Activated CD8-positive, alpha-beta memory T cell treated with anti-CD3 and anti-CD28 coated beads for 1 hour (primary cell): ENCODE measurements around the gene OXER1.

ENCODE experiments used
- DNase-seq, 2 donors: peaks; one replicate each; pipeline ENCODE4 v3.0.0-alpha.2; 2020; ENCODE audit warnings: low read depth in 1 of 2; ENCODE audit errors: extremely low read depth in 1 of 2

Gene OXER1, protein sequence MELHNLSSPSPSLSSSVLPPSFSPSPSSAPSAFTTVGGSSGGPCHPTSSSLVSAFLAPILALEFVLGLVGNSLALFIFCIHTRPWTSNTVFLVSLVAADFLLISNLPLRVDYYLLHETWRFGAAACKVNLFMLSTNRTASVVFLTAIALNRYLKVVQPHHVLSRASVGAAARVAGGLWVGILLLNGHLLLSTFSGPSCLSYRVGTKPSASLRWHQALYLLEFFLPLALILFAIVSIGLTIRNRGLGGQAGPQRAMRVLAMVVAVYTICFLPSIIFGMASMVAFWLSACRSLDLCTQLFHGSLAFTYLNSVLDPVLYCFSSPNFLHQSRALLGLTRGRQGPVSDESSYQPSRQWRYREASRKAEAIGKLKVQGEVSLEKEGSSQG

DNA sequence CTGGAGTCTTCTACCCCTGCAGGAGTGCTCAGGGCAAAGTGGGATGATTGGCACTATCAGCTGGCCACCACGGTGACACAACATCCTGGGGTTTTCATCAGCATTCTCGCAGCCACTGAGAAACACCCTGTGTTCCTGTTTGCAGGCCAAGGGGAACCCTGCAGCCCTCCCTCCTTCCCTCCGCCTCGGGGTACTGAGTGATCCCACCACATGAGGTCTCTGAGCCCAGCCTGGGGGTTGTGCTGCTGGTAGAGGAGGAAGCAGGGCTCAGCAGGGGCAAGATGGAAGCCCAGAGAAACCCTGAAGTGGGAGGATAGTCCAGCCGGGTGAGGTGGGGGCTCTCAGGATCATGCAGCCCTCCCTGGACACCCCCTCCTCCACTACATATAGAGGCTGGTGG, at the start of gene OXER1:
Gene OXER1 (minus strand): TSS at position 40 of the 400 bp plus-strand sequence. CDS start 73 bp downstream, outside the sequence.
- no peak for DNase-seq

DNA sequence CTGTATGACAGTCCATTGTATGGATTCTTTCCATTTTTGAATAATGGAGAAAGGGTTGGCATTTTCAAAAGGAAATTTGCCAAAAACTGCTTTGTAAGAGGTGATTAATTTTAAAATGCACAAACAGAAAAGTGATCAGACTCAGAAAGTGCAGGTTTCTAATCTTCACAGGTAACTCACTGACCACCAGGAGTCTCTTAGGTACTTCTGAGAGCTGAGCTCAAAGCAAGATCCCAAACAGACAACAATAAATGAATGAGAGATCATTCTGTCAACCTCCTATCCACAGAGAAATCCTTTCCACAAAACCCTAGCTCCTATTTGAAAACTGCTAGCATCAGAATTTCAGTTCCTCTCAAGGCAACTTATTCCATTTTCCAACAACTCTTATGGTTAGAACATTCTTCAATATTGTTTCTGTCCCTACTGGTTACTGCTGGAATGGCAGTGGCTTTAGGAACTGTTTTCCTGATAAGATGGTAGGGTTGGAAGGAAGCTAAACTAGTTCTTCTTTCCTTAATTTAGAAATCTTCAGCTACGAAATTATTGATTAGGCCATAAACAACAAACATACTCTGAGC, 49.1 kb upstream of the OXER1 start:
- no peak for DNase-seq

DNA sequence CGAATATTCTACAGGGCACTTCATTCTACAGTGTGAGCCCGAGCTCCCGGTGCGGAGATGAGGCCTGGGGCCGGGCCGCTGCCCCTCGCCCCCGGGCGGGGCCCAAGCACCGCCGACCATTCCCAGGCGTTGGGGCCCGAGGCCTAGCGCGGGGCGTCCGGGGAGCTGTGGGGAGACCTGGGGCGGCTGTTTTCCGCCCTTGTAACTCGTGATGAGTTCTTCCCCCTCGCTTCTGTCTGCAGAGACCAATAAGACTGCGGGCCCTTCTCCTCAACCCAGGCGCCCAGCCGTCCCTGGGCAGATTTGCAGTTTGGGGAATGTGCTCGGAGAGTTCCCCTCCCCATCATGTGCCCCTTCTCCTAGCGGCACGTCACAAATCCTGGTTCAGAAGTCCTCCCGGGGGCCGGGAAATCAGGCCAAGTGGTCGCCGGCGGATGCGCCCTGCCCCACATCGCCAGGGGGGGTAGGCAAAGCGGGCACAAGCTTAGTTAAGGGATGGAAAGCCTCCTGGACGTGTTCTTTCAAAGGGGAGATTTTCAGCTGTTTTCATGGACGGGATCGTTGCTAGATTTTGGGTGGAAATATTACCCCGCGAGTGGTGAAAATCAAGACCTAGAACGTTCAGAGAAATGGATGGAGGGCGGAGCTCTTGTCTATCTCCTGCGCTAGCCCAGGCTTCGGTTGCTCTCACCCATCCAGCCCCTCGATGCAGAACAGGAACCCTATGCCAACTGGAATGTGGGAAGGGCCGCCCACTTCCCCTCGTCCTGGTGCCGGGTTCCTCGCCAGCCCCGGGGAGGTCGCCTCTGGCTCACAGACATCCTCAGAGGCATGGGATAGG, 47.3 kb upstream of the OXER1 start:
- DNase-seq, result peak in 1 of 2 donors; percentile 22

DNA sequence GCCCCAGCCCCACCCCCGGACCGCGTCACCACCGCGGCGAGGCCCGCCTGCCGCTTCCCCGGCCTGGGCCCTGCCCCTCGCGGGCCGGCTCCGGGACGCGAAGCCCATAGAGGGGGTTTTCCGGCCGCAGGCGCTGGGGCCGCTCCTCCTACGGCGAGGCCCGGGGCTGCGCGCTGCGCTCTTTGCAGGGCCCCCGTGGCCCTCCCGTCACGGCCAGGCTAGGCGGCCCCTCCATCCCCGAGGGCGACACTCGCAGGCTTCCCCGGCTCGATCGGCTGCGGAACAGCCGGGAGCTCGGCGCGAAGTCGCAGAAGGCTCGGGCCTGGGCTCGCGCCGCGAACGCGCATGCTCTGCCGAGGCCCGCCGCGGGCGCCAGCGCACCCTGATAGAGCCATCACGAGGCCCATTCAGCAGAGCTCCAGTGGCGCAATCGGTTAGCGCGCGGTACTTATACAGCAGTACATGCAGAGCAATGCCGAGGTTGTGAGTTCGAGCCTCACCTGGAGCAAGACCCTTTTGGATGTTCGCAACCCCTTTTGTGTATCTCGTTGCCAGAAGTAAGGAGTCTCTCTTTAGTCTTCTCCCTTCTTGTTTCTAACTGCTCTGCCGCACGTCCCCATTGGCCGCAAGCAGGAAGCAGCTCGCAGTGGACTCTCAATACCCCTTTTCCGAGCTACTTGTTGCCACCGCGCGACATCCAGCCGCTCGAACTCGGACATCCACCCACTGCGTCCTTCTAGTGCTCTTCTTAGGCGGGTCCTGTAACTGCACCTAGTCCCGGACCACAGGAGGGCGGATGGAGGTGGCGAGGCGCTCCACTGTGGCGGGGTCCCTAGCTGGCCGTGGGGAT, 46.4 kb upstream of the OXER1 start:
- peak; percentile 85 to 89 for DNase-seq

DNA sequence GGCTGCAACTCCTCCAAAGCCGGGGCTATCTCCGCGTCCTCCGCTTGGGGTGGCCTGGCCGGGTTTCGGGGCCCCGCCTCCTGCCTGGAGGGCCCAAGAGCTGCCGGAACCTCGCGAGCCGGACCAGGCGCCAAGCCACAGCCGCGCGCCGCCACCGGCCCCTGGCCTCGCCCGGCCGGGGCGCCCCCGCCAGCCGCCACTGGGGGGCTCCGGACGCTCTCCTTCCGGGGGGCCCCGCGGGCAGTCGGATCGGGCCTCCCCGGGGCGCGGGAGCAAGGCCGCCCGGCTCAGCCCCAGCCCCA, 45.8 kb upstream of the OXER1 start:
- peak in 1 of 2 donors; percentile 51 for DNase-seq

DNA sequence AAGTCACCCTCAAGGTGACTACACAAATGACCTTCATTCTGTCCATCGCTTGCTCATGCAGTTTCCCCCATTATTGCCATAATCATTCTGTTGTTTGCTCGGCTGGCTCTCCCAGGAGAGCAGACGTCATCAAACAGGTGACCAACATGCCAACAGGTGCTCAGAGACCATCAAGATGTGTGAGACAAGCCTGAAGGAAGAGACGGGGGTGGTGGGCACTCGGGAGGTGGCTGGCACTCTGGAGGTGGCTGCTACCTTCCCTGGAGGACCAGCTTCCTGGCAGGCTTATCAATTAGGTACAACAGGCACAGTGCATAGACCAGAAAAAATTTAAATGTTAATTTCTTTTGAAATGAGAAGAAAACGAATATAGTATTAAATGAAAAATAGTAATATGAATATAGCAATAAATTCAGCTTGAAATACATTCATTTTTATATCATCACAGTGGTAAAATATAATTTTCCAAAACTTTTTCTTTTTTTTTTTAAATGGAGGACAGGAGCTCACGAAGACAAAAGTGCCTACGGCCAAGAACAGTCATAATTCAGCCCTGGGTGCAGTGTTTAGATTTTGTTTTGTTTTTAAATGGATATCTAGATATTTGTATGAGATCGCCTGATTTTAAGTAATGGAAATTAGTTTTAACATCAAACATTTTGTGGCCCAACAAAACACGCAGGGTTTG, 45.3 kb upstream of the OXER1 start:
- no peak for DNase-seq

DNA sequence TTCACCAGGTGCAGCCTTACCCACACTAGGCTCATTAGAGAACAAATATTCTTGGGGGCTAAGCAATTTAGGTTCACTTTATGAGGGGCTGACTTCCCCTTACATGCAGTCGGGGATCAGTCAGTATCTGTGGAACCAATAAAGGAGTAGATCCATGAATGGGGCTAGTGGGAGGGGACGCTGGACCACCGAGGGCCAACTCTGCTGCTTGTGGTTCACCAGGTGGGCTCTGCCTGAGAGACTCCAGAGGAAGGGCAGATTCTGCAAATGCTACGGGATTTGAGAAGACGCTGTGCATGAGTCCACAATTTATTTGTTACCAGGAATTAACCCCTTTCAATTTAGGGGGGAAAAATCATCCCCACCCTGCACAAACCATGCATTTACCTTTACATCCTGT, 44.4 kb upstream of the OXER1 start:
- no peak for DNase-seq

DNA sequence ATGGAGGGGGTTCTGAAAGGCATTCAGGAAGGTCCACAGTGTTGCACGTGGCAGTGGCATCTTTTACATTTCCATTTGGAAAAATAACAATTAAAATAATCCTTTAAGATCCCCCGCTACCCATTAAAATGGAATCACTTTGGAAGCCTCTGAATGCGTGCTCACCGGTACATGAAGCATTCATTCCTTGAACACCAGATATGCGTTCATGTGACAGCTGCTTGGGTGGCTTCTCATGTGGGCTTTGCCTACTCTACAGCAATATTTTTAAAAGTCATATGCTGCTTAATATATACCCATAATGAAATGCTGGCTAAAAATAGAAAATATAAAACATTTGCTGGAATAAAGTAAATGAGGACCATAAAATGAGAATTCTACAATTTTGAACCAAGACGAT, 42.9 kb upstream of the OXER1 start:
- DNase-seq, result no peak

DNA sequence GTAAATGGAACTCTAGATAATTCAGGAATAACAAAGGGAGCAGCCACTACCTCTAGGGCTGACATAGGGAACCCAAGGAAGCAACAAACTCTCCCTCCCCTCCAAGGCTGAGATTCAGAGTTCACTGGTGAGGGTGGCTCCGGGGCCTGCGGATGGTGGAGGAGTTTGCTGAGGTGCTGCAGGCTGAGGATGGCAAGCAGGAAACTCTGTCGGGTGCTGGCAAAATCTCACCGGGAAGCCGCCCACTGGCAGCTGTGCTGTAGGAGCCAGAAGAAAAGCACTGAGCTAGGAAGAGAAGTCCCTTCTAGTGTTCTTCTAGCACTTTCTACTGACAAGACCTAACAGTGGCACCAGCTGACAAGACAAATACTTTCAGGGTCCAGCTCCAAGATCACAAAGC, 41.0 kb upstream of the OXER1 start:
- no peak for DNase-seq

DNA sequence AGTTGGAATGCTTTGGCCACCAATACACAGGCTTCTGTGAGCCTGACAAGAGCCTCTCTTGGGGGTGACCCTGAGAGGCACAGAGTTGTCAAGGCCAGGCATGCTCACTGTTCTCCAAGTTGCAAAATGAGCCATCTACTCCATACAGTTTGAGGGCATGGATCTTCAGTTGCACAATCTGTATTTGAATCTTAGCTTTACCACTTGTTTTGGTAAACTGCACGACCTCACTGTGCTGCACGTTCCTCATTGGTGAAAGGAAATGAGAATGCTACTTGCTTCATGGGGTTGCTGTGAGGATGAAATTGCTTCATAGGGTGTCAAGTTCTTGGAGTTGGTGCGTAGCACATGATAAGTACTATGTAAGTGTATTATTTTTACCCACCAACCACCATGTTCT, 40.4 kb upstream of the OXER1 start:
- no peak for DNase-seq

DNA sequence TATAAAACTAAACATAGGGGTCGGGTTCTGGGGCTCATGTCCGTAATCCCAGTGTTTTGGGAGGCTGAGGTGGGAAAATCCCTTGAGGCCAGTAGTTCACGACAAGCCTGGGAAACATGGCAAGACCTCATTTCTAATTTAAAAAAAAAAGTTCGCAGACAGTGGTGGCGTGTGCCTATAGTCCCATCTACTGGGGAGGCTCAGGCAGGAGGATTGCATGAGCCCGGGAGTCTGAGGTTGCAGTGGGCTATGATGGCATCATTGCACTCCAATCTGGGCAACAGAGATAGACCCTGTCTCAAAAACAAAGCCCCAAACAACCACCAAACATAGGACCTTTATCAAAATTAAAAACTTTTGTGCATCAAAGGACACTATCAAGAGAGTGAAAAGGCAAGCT, 38.2 kb upstream of the OXER1 start:
- DNase-seq, result no peak

DNA sequence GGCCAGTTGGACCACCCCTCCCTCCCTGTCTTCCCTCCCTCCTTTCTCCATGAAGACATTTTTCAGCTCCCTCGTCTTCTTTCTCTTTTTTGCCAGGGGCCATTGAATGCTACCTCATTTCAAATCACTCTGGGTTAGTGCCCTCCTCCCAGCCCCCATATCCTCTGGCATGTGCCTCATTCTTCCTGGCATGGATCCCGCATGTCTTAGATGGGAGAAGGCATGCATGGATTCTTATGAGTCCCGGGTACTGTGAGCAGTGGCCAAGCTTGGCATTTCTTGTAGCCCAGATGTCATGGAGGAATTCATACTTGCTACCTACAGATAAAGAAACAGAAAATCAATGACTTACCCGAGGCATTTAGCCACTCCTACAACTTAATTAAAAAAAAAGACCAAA, 37.4 kb upstream of the OXER1 start:
- no peak for DNase-seq

DNA sequence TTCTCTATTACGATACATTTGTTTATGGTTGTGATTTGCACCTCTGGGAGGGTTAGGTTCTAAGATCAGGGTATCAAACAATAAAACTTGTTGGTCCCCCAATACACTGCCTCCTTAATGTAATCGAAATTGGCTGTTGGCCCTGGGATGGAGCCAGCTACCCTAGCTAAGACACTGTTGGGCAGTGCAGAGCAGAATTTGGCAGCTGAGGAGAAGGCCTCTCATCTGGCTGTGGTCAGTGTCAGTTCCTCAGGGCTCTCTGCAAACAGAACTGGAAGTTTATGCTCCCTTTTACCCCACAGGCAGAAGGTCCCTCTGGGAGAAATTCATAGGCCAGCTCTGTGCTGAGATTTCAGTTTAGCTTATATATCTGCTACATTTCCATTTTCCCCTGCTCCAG, 37.0 kb upstream of the OXER1 start:
- no peak for DNase-seq

DNA sequence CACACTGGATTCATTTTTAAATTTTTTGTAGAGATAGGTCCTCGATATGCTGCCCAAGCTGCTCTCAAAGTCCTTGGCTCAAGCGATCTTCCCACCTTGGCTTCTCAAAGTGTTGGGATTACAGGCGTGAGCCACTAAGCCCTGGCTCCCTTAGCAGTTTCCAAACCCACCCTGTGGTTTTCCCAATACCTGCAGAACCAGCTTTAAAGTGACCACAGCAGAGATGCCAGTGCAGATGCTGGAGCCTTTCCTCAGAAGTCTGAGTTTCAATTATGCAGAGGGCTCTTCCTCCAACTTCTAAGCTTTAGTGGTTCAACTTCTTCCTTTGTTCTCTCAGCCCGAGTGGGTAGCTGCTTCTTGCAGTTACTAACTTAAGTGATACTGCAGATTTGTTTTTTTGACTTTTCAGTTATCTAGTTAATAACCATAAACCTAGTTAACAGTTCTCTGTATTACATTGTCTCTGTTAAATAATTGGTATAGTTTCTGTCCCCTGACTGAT, 36.6 kb upstream of the OXER1 start:
- no peak for DNase-seq

DNA sequence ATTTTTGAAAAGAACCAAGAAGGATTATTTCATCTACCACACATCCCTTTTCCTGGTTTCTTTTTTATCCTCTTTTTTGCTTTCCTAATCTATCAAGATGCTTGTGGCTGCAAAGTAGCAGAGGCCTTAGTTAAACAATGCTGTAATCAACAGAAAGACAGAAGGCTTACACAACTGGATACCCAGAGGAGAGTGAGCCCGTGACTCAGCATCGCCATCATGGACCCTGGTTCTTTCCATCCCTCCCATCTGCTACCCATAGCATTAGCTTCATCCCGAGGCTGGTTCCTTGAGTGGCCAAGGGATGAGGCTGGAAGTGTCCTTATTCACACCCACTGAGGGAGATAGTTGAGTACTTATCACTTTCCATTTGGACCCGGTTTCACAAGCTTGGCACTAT, 35.9 kb upstream of the OXER1 start:
- DNase-seq, result no peak

DNA sequence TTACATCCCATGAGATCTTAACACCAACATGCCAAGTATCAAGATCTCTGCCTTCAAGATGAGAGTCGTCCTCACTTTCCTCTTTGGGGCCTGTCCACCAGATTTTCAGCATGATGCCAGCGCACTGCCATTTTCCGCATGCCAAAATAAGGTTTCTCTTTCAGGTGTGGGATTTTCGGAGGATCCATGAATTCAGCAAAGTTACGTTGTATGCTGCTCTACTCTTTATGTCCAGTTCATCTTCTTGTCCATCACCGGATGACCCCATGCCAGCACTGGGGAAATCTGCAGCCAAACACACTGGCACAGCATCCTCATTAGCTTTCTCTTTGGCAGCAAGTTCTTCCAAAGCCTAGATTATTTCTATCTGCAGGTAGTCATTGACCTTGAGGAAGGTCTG, 33.3 kb upstream of the OXER1 start:
- no peak for DNase-seq

DNA sequence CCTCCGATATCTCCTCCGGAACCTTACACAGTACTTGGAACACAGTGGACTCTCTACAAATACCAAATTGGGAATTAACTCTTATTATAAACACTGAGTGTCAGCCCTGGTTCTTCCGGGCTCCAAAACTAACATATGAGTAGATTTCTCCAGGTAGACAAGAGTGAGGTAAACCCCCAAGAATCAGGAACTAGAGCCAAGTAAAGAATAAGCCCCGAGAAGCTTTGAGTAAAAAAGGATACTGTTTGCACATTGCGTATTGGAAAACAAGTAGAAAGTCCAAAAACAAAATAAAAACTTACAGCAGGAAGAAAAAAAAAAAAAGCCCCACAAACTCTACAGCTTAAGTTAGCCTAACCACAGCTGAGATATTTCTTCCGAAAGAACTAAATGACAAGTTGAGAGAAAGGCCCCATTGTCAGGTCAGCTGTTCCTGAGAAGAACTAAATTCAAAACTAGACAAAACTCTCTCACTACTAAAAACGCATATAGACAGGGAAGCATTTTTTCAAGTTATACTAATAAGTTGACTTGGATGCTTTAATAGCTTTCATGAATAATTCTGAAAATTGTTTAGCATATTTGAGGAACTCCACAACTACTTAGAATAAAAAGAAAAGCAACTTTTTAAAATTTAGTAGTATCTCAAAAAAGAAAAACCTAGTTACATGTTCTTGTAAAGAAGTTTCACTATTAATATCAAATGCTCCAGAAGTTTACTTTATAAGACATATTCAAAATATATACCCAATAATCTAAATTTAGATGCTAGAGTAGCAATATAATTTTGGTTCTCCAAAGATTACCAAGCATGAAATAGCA, 32.7 kb upstream of the OXER1 start:
- no peak for DNase-seq

DNA sequence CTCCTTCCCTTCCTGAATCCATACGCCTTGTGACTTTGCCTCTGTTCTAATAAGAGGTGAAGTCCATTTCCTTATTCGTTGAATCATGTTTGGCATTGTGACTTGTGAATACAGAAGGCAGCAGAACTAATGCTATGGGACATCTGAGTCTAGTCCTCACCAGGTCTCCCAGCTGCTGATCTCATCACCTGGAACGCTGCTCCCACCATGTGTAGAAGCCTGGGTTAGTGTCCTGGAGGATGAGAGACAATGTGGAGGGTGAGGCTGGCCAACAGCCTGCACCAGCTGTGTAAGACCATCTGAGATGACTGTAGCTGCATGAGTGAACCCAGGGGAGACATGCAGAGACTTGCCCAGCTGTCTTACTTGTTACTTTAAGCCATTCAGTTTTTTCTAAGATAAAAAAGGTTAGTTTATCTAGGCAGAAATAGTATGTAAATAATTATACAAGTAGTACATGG, 31.9 kb upstream of the OXER1 start:
- DNase-seq, result no peak

DNA sequence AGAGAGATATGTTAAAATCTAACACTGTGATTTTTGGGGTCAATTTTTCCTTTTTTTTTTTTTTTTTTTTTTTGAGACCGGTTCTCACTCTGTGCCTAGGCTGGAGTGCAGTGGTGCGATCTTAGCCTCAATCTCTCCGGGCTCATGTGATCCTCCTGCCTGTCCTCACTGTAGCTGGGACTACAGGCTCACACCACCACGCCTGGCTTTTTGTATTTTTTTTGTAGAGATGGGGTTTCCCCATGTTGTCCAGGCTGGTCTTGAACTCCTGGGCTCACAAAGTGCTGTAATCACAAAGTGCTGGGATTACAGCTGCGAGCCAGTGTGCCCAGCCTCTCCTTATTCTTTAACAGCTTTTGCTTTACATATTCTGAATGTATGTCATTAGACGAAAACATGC, 31.3 kb upstream of the OXER1 start:
- DNase-seq, result no peak
